ENCODE measurements around the gene ZNF608.

ZNF608 gene

DNA sequence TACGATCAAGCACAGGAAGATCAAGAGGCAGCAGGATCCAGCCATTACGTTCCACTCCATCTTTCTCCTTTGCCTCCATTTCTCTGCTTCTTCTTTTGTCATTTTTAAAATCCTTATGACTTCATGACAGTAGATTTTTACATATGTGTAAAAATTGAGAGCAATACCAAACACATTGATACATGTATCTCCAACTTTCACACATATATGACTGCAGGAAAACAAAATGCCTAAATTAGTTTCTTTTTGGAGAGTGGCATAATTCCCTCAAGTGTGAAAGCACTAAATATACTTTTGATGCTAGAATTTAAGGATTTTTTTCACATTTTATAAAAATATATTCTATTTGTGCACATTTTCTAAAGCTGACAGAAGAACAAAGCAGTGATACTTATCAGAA lies 8.6 kb upstream of the ZNF608 start:
- no peak for DNase-seq (ENCODE audit: low read depth)

DNA sequence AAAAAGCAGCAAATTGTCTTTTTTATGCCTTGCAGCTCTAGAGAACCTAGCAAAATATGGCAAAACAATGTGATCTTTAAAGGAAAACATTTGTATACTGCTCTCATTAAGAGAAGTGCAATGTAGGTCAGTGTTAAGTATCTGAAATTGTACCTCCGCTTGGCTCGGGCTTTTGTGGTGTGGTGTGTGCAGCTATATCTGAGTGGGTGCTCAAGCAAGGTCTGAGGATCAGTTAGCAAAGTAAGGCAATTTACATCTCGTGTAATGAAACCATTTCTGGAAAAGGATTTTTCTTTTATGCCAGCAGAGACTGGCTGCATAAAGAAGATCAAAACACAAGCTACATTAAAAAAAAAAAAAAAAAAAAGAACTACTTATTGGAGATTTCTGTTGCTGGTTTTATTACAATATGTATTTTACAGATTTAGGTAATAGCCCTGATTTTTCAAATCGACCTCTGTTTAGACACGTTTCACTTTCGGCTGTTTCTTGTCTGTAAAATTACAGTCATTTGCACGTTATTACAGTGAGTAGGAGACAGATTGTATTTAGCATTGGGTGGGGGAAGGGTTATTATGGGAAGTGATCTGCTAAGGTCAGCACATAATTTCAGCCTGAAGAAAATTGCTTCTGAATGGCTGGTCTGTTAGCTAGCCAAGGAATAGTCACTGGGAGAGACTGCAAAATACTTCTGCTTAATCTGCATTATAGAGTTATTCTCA lies 7.9 kb upstream of the ZNF608 start:
- no peak for DNase-seq (ENCODE audit: low read depth)

- no peak for DNase-seq (ENCODE audit: low read depth)
These were observed 6.6 kb upstream of the ZNF608 start for GRCh38 chr5:124752854-124753720.

DNA sequence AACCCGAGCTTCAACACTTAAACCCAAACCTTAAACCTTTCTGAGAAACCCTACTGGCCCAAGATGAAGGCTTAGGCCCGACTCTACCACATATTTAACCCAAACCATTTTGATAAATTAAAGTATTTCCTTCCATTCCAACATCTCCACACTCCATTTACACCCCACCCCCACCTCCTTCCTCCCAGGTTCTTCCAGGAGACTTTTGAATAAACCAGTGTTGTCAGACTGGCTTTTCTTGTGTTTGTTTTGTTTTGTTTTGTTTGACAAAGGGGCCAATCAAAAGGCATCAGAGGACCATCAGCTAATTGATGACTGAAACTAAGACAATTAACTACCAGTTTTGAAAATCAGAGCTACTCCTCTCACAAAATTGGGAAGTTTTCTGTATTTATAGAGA lies 4.6 kb upstream of the ZNF608 start:
- no peak for DNase-seq (ENCODE audit: low read depth)

- DNase-seq (ENCODE audit: low read depth): no peak
These were observed 2.5 kb upstream of the ZNF608 start for GRCh38 chr5:124748687-124749594.

- DNase-seq (ENCODE audit: low read depth): no peak
These were observed 1.6 kb upstream of the ZNF608 start for GRCh38 chr5:124747791-124748686.

DNA sequence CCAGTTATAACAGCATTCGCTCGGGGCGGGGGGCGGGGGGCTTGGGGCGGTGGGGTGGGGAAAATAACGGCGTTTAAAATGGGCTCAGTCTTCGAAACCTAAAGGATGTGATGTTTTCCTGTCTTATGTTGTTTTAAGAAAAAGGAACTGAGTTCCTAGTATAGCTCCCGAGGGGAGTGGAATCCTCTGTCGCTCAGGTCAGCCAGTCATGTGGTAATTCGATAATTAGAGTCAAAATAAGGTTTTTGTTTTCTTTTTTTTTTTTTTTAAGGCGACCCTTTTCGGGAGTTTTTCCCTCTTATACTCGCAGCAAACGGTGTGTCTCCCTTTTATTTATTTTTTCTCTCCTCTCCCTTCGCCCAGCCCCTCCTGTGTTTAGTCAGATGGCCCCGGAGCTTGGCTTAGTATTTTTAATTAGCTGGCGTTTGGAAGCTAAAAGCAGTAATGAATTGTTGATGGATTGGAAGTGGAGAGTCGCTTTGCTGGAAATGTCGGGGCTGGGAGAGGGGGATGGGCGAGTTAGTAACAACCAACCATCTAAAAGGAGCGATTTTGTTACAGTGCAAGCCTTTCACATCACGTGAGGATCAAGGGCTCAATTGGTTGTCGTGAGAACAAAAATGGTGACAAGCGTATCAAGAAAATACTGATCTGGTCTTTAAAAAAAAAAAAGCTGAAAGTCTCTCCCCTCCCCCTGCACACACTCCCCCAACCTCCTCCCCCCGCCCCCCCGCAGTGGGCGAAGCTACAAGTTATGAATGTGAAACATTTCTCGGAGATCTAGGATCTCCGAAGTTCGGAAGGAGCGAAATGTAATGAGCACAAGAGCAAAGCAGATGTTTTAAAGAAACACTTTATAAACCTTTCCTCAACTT lies 714 bp upstream of the ZNF608 start:
- DNase-seq (ENCODE audit: low read depth): no peak

- no peak for DNase-seq (ENCODE audit: low read depth)
These were observed 1.2 kb downstream of the ZNF608 start for GRCh38 chr5:124745007-124745927.

DNA sequence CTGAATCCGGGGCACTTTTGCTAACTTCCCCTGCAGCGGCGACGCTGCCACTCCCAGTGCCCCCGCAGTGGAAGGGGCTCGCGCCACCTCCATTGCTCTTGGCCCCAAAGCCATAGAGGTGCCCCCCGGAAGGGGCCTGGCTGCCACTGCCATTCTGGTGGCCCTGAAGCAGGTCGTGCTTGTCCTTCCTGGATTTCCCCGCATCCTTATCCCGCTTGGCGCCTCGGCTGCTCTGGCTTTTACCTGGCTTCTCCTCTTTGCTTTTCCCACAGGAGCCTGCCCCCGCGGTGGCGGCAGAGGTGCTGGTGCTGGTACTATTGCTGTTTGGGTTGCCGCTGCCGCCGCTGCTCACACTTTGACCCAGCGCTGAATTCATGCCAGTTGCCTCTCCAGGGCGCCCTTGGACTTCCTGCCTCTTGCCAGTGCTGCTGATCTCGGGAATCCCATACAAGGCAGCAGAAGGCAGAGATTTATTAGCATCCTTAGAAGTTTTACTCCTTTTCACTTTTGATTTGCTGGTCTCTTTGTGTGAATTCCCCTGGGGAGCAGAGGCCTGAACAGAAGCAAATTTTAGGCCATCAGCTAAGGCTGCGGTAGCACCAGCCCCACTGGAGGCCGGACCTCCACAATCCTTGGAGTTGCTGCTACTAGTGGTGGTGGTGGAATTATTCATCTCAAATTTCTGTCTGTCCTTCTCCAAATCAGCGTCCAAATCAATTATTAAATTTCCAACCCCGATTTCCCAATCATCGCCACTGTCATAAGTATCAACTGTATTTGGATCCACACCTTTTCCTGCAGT lies 2.1 kb downstream of the ZNF608 start:
- DNase-seq (ENCODE audit: low read depth): no peak

GRCh38 chr5:124743602-124744169 lies 2.8 kb downstream of the ZNF608 start:
- no peak for DNase-seq (ENCODE audit: low read depth)

- no peak for DNase-seq (ENCODE audit: low read depth)
These were observed 3.3 kb downstream of the ZNF608 start for GRCh38 chr5:124742983-124743601.

DNA sequence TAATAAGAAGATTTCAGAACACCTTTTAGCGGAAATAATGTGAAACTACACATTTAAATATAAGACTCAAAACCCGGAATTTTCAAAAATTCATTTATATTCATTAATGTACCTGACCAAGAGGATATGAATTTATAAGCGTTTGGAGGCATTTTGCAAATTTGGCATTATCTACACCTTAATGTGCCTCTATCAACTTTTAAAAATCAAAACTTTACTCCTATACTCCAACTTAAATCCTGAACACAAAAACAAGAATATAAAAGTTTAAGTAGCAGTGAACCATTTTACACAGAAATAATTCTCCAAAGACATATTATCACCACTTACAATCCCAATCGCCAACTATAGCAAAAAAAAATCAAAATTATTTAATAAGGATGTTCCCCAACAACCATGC lies 3.9 kb downstream of the ZNF608 start:
- DNase-seq (ENCODE audit: low read depth): no peak

- no peak for DNase-seq (ENCODE audit: low read depth)
These were observed 4.5 kb downstream of the ZNF608 start for GRCh38 chr5:124741711-124742496.

- no peak for DNase-seq (ENCODE audit: low read depth)
These were observed 5.4 kb downstream of the ZNF608 start for GRCh38 chr5:124740991-124741583.

- no peak for DNase-seq (ENCODE audit: low read depth)
These were observed 6.4 kb downstream of the ZNF608 start for GRCh38 chr5:124740071-124740470.

DNA sequence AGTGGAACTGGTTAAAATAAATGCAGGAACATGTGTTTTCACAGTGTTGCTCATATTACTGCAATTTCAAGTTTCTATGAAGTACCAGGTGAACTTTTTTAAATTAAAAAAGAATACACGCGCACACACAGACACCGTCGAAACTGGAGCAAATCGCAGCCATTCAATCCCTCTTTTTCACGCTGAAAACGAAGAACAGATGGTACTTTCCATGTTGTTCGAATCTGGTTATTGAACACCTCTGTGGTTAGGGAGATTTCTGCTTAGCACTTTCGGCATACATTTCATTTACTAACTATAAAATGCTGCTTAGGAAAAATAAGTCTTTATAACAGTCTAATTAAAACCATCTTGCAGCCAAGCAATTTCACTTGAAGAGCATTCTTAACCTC lies 6.8 kb downstream of the ZNF608 start:
- no peak for DNase-seq (ENCODE audit: low read depth)
